Measurements from ENCODE around the gene SOWAHB.

The SOWAHB gene

DNA sequence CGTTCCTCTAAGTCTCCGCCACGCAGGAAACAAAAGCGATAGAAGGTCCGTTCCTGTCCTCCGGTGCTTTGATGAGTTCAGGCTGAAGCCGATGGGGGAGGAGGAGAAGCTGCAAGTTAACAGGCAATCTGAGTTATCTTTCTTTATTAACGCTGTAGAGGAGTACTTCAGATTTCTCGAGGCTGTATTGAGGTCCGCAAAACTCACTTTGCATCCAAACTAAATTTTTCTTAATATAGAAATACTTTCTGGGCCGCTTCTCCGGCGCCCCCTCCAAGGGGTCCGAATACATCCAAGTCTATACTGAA is 395 bp upstream of the SOWAHB start:
- no peak overlapping the region for H3K9ac ChIP-seq (ENCODE audit: low read length)
- no peak overlapping the region for H2BK120ac ChIP-seq (ENCODE audit: insufficient read depth, low read length, poor library complexity)
- H4K12ac ChIP-seq (ENCODE audit: low read depth, low read length) = no peak overlapping the region
- H3K4me2 ChIP-seq (ENCODE audit: low read length) = peak overlapping the region; percentile 75
- H3K23ac ChIP-seq (ENCODE audit: low read length) = no peak overlapping the region
- H3K14ac ChIP-seq (ENCODE audit: low read length) = peak overlapping the region; percentile 32
- peaks cover 3% of the 10 kb centered on the region for H3K27me3 ChIP-seq (ENCODE audit: insufficient read depth, low read length)
- H3K18ac ChIP-seq (ENCODE audit: low read length) = no peak overlapping the region
- no peak overlapping the region for H3K27ac ChIP-seq (ENCODE audit: low read depth, low read length)
- no peak overlapping the region for H2BK5ac ChIP-seq (ENCODE audit: low read depth, low read length, poor library complexity)
- H3K4me1 ChIP-seq (ENCODE audit: control insufficient read depth in 1 of 2, insufficient read depth in 2 of 2, low read length in 2 of 2) = peaks cover 6 to 11% of the 10 kb centered on the region in 2 experiments
- peaks cover 3% of the 10 kb centered on the region for H3K79me2 ChIP-seq (ENCODE audit: control insufficient read depth, insufficient read depth, low read length, poor library complexity)
- H3K36me3 ChIP-seq (ENCODE audit: control insufficient read depth in 1 of 2, insufficient read depth in 2 of 2, low read length in 2 of 2) = no peaks in the 10 kb centered on the region
- DNase-seq = no peak
- H2AK5ac ChIP-seq (ENCODE audit: low read length) = no peak overlapping the region
- no peak overlapping the region for H3K4ac ChIP-seq (ENCODE audit: low read depth, low read length)
- peaks cover 9% of the 10 kb centered on the region for H3K79me1 ChIP-seq (ENCODE audit: low read length)
- H2AFZ ChIP-seq (ENCODE audit: insufficient read depth, low read length, poor library complexity) = peak overlapping the region; percentile 6
- no peaks in the 10 kb centered on the region for H3K9me3 ChIP-seq (ENCODE audit: insufficient read depth, low read depth, low read length)
- H2BK12ac ChIP-seq (ENCODE audit: low read length) = peak overlapping the region; percentile 9
- H3K4me3 ChIP-seq (ENCODE audit: low read depth, low read length) = peak overlapping the region; percentile 61
- peak overlapping the region; percentile 39 for H4K91ac ChIP-seq (ENCODE audit: low read depth, low read length)
- no CpG with 5 or more reads among the region's 14 CpGs for WGBS (ENCODE audit: extremely low coverage, insufficient coverage, insufficient read length)
- H4K8ac ChIP-seq (ENCODE audit: low read depth, low read length) = peak overlapping the region; percentile 50

DNA sequence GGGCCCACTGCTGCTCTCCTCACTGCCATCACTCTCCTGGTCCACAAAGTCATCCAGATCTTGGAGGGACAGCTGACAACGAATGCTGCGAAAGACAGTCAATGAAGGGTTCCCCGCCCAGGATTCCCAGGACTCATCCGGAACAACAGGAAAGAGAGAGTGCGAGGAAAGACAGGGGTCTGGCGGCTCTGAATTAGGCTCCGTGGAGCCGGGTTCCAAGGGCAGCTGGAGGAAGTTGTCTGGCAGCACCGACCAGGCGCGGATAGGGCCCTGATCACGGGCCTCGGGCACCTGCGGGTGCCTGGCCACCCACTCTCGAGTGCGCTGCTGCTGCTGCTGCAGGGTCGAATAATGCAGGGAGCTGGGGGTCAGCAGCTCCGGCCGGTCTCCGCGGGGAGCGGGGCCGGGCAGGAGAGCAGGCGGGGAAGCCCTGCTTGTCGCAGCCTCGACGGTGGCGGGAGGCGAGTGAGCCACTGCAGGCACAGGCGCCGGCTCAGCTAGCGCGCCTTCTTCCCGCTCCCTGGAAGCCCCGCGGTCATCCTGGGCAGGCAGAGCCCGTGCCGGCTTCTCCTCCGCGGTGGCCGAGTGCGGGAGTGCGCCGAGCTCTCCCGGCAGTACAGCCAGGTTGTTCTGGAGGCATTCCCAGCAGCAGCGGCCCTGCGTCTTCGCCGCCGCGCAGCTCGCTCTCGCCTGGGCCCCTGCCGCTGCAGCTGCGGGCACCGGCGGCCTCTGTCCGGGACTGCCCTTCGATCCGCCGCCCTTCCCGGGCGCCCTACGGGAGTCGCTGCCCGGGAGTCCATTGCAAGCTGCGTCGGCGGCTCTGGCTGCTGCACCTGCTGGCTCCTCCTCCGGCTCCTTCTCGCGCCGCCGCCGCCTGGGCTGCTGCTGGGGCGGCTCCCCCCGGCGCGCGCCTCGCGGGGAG is 1.1 kb downstream of the SOWAHB start:
- Histone ChIP-seq H3K14ac (ENCODE audit: low read length) (peak overlapping the region; percentile 75), H3K79me2 (ENCODE audit: control insufficient read depth, insufficient read depth, low read length, poor library complexity) (peaks cover 5% of the 10 kb centered on the region), H3K23ac (ENCODE audit: low read length) (no peak overlapping the region), H3K79me1 (ENCODE audit: low read length) (peaks cover 12% of the 10 kb centered on the region), H4K91ac (ENCODE audit: low read depth, low read length) (peak overlapping the region; percentile 77), H2AFZ (ENCODE audit: insufficient read depth, low read length, poor library complexity) (peak overlapping the region; percentile 91), H4K8ac (ENCODE audit: low read depth, low read length) (peak overlapping the region; percentile 34), H3K18ac (ENCODE audit: low read length) (no peak overlapping the region), H2BK12ac (ENCODE audit: low read length) (no peak overlapping the region), H3K4ac (ENCODE audit: low read depth, low read length) (no peak overlapping the region), H3K36me3 (ENCODE audit: control insufficient read depth in 1 of 2, insufficient read depth in 2 of 2, low read length in 2 of 2) (no peaks in the 10 kb centered on the region), H3K27me3 (ENCODE audit: insufficient read depth, low read length) (peaks cover 3% of the 10 kb centered on the region), H3K9me3 (ENCODE audit: insufficient read depth, low read depth, low read length) (no peaks in the 10 kb centered on the region), H3K4me2 (ENCODE audit: low read length) (peak overlapping the region; percentile 75), H4K12ac (ENCODE audit: low read depth, low read length) (no peak overlapping the region), H2BK120ac (ENCODE audit: insufficient read depth, low read length, poor library complexity) (peak overlapping the region; percentile 78), H2BK5ac (ENCODE audit: low read depth, low read length, poor library complexity) (no peak overlapping the region), H3K27ac (ENCODE audit: low read depth, low read length) (no peak overlapping the region), H2AK5ac (ENCODE audit: low read length) (no peak overlapping the region), H3K9ac (ENCODE audit: low read length) (no peak overlapping the region), H3K4me1 (ENCODE audit: control insufficient read depth in 1 of 2, insufficient read depth in 2 of 2, low read length in 2 of 2) (peaks cover 9 to 14% of the 10 kb centered on the region in 2 experiments), H3K4me3 (ENCODE audit: low read depth, low read length) (peak overlapping the region; percentile 61)
- peak; percentile 41 to 50 for DNase-seq
- WGBS (ENCODE audit: extremely low coverage, insufficient coverage, insufficient read length) = no CpG with 5 or more reads among the region's 82 CpGs

DNA sequence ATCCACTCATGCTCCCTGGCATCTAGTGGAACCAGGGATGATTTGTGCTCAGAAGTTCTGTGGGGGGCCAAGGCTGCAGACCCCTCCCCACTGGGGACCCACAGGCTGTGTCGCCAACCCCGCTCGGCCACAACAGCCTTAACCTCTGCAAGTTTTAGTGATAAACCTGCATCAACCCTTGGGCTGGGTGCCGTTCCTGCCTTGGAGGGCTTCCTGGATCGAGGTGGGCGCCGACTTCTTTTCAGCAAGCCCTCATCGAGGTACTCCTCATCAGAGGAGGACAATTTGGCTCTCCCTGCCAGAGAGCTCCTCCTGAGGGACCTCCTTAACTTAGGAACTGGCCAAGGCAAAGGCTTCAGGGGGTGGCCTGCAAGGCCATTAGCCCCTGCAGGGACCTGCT is 1.9 kb downstream of the SOWAHB start:
- Histone ChIP-seq H3K36me3 (ENCODE audit: control insufficient read depth in 1 of 2, insufficient read depth in 2 of 2, low read length in 2 of 2) (no peaks in the 10 kb centered on the region), H4K91ac (ENCODE audit: low read depth, low read length) (no peak overlapping the region), H3K27me3 (ENCODE audit: insufficient read depth, low read length) (peaks cover 3% of the 10 kb centered on the region), H3K4me3 (ENCODE audit: low read depth, low read length) (no peak overlapping the region), H3K79me1 (ENCODE audit: low read length) (peaks cover 14% of the 10 kb centered on the region), H2AFZ (ENCODE audit: insufficient read depth, low read length, poor library complexity) (no peak overlapping the region), H3K4ac (ENCODE audit: low read depth, low read length) (no peak overlapping the region), H3K9ac (ENCODE audit: low read length) (no peak overlapping the region), H2BK5ac (ENCODE audit: low read depth, low read length, poor library complexity) (no peak overlapping the region), H2BK120ac (ENCODE audit: insufficient read depth, low read length, poor library complexity) (no peak overlapping the region), H3K14ac (ENCODE audit: low read length) (no peak overlapping the region), H3K27ac (ENCODE audit: low read depth, low read length) (no peak overlapping the region), H3K79me2 (ENCODE audit: control insufficient read depth, insufficient read depth, low read length, poor library complexity) (peaks cover 5% of the 10 kb centered on the region), H3K4me2 (ENCODE audit: low read length) (no peak overlapping the region), H2AK5ac (ENCODE audit: low read length) (no peak overlapping the region), H4K8ac (ENCODE audit: low read depth, low read length) (no peak overlapping the region), H4K12ac (ENCODE audit: low read depth, low read length) (no peak overlapping the region), H3K9me3 (ENCODE audit: insufficient read depth, low read depth, low read length) (no peaks in the 10 kb centered on the region), H3K4me1 (ENCODE audit: control insufficient read depth in 1 of 2, insufficient read depth in 2 of 2, low read length in 2 of 2) (peaks cover 9 to 14% of the 10 kb centered on the region in 2 experiments), H3K18ac (ENCODE audit: low read length) (no peak overlapping the region), H3K23ac (ENCODE audit: low read length) (no peak overlapping the region), H2BK12ac (ENCODE audit: low read length) (no peak overlapping the region)
- no CpG with 5 or more reads among the region's 8 CpGs for WGBS (ENCODE audit: extremely low coverage, insufficient coverage, insufficient read length)
- no peak for DNase-seq

DNA sequence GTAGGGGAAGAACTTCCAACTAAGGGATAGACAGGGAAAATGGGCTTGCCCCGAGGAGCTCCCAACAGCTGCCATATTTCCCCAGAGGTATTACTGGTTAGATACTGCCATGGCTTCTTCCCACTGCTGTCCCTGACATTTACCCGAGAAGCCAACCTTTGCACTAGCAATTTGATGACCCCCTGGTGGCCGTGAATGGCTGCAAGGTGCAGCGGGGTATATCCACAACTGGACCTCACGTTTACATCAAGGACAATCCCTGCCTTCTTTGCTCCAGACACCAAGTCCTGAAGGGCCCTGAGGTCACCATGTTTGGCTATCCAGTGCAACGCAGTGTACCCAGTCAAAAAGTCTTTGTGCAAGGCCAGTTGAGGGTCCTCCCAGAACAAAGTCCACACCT is 2.3 kb downstream of the SOWAHB start:
- H3K4ac ChIP-seq (ENCODE audit: low read depth, low read length) = no peak overlapping the region
- no peak overlapping the region for H3K9ac ChIP-seq (ENCODE audit: low read length)
- H4K91ac ChIP-seq (ENCODE audit: low read depth, low read length) = no peak overlapping the region
- H3K18ac ChIP-seq (ENCODE audit: low read length) = no peak overlapping the region
- no peaks in the 10 kb centered on the region for H3K36me3 ChIP-seq (ENCODE audit: control insufficient read depth in 1 of 2, insufficient read depth in 2 of 2, low read length in 2 of 2)
- H3K4me3 ChIP-seq (ENCODE audit: low read depth, low read length) = no peak overlapping the region
- no peak overlapping the region for H2BK5ac ChIP-seq (ENCODE audit: low read depth, low read length, poor library complexity)
- H3K9me3 ChIP-seq (ENCODE audit: insufficient read depth, low read depth, low read length) = no peaks in the 10 kb centered on the region
- H3K27me3 ChIP-seq (ENCODE audit: insufficient read depth, low read length) = peaks cover 3% of the 10 kb centered on the region
- H2BK120ac ChIP-seq (ENCODE audit: insufficient read depth, low read length, poor library complexity) = no peak overlapping the region
- no peak overlapping the region for H4K8ac ChIP-seq (ENCODE audit: low read depth, low read length)
- H4K12ac ChIP-seq (ENCODE audit: low read depth, low read length) = no peak overlapping the region
- H3K4me1 ChIP-seq (ENCODE audit: control insufficient read depth in 1 of 2, insufficient read depth in 2 of 2, low read length in 2 of 2) = peaks cover 9 to 14% of the 10 kb centered on the region in 2 experiments
- no peak overlapping the region for H2AFZ ChIP-seq (ENCODE audit: insufficient read depth, low read length, poor library complexity)
- peaks cover 14% of the 10 kb centered on the region for H3K79me1 ChIP-seq (ENCODE audit: low read length)
- H3K4me2 ChIP-seq (ENCODE audit: low read length) = no peak overlapping the region
- H3K14ac ChIP-seq (ENCODE audit: low read length) = no peak overlapping the region
- H2AK5ac ChIP-seq (ENCODE audit: low read length) = no peak overlapping the region
- peaks cover 5% of the 10 kb centered on the region for H3K79me2 ChIP-seq (ENCODE audit: control insufficient read depth, insufficient read depth, low read length, poor library complexity)
- WGBS (ENCODE audit: extremely low coverage, insufficient coverage, insufficient read length) = no CpG with 5 or more reads among the region's 6 CpGs
- H3K27ac ChIP-seq (ENCODE audit: low read depth, low read length) = no peak overlapping the region
- no peak overlapping the region for H2BK12ac ChIP-seq (ENCODE audit: low read length)
- no peak overlapping the region for H3K23ac ChIP-seq (ENCODE audit: low read length)
- DNase-seq = no peak

Measured in trophoblast cell (in vitro differentiated cells and primary cell).